Mononuclear cell (primary cell): ENCODE results near the gene SERP1. TPM values are rescaled to one million over a fixed set of nuclear protein-coding genes. Genes with fewer than 3 reads are reported as not detected.
"Not testable (repeated sequence)": the region's sequence is repeated elsewhere in the genome, so short reads cannot be mapped to it uniquely, and the experiment has no call there.

Experiments used
- H3K27me3 ChIP-seq: 2 replicates; pipeline ENCODE4 v1.6.0; 2011; ENCODE audit warnings: low read length, control low read depth; ENCODE audit not compliant: insufficient read depth
- H3K4me1 ChIP-seq: 2 replicates; pipeline ENCODE4 v1.5.1; 2011; ENCODE audit warnings: mild to moderate bottlenecking, low read length, control low read depth; ENCODE audit not compliant: insufficient read depth
- H3K4me3 ChIP-seq: 2 replicates; pipeline ENCODE4 v1.5.1; 2011; ENCODE audit warnings: mild to moderate bottlenecking, low read length, moderate library complexity
- H3K9me3 ChIP-seq: 2 replicates; pipeline ENCODE4 v1.5.1; 2011; ENCODE audit warnings: low read depth, mild to moderate bottlenecking, control low read depth, low read length
- total RNA-seq: library from RNA; depleted of rRNA; stranded (reverse); fragments of >200 nt; gene quantifications from one replicate; pipeline ENCODE4 v1.2.3, GENCODE V29; 2012

SERP1 gene
- total RNA-seq, 1 donor: 261 TPM

- Histone ChIP-seq H3K9me3 (no peaks in the 10 kb centered on the region), H3K4me1 (no peaks in the 10 kb centered on the region), H3K27me3 (no peaks in the 10 kb centered on the region), H3K4me3 (no peak overlapping the region)
Measured at GRCh38 chr3:150519026-150519425, 27.3 kb downstream of the SERP1 start.

DNA sequence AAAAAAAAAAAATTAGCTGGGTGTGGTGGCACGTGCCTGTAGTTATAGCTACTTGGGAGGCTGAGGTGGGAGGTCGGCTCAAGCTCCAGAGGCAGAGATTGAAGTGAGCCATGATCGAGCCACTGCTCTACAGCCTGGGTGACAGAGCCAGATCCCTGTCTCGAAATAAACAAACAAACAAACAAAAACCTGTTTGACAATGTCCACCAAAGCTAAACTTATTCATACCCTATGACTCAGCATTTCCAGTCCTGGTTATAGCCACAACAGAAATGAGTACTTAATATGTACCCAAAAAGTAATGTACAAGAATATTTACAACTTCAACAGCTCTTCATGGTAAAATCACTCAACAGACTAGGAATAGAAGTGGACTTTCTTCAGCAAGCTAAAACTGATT, 31.1 kb downstream of the SERP1 start:
- Histone ChIP-seq H3K4me3 (no peak overlapping the region), H3K27me3 (no peaks in the 10 kb centered on the region), H3K4me1 (no peaks in the 10 kb centered on the region), H3K9me3 (no peaks in the 10 kb centered on the region)

GRCh38 chr3:150511122-150511821, 35.0 kb downstream of the SERP1 start:
- Histone ChIP-seq H3K9me3 (no peaks in the 10 kb centered on the region), H3K4me3 (no peak overlapping the region), H3K4me1 (no peaks in the 10 kb centered on the region), H3K27me3 (no peaks in the 10 kb centered on the region)

- Histone ChIP-seq H3K27me3 (no peaks in the 10 kb centered on the region), H3K9me3 (no peaks in the 10 kb centered on the region), H3K4me1 (no peaks in the 10 kb centered on the region), H3K4me3 (no peak overlapping the region)
Measured at GRCh38 chr3:150509780-150510179, 36.5 kb downstream of the SERP1 start.

DNA sequence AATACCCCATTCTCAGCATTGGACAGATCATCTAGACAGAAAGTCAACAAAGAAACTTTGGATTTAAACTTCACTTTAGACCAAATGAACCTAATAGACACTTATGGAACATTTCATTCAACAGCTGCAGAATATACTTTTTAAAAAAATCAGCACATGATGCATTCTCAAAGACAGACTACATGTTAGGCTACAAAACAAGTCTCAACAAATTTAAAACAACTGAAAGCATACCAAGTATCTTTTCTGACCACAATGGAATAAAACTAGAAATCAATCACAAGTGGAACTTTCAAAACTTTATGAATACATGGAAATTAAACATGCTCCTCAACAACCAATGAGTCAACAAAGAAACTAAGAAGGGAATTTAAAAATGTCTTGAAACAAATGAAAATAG, 37.9 kb downstream of the SERP1 start:
- no peaks in the 10 kb centered on the region for H3K9me3 ChIP-seq
- no peak overlapping the region for H3K4me3 ChIP-seq
- no peaks in the 10 kb centered on the region for H3K4me1 ChIP-seq
- H3K27me3 ChIP-seq: no peaks in the 10 kb centered on the region

DNA sequence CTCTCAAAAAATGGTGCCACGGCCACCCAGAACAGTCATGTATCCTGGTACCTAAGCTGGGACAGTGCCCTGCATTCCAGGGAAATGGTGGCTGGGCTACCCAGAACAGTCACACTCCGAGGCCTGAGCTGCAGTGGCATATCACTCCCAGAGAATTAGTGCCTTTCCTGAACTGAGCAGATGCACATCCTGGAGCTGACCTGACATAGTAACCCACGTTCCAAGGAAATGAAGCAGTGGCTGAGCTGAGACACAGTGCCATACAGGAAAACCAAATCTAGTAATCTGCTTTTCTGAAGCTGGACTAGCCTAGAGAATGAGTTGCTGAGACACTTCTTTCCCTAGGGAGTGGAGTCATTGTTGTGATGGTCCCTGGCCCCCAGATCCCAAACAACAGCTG, 41.8 kb downstream of the SERP1 start:
- Histone ChIP-seq H3K27me3 (no peaks in the 10 kb centered on the region), H3K4me1 (no peaks in the 10 kb centered on the region), H3K9me3 (no peaks in the 10 kb centered on the region), H3K4me3 (no peak overlapping the region)

- Histone ChIP-seq H3K27me3 (no peaks in the 10 kb centered on the region), H3K9me3 (no peaks in the 10 kb centered on the region)
Measured at GRCh38 chr3:150503402-150504099, 42.7 kb downstream of the SERP1 start.

GRCh38 chr3:150500960-150501359, 45.3 kb downstream of the SERP1 start:
- H3K4me1 ChIP-seq, H3K4me3 ChIP-seq, H3K27me3 ChIP-seq, H3K9me3 ChIP-seq: not testable (repeated sequence)

More at GRCh38 chr3:150503402-150504099, 42.7 kb downstream of the SERP1 start:
- H3K4me1 ChIP-seq: no peaks in the 10 kb centered on the region
- no peak overlapping the region for H3K4me3 ChIP-seq

- no peak overlapping the region for H3K4me3 ChIP-seq
- H3K27me3 ChIP-seq: no peaks in the 10 kb centered on the region
- H3K9me3 ChIP-seq: no peaks in the 10 kb centered on the region
- H3K4me1 ChIP-seq: peaks cover 5% of the 10 kb centered on the region
Measured at GRCh38 chr3:150497956-150498355, 48.3 kb downstream of the SERP1 start.

- Histone ChIP-seq H3K27me3 (no peaks in the 10 kb centered on the region), H3K4me3 (no peak overlapping the region), H3K9me3 (no peaks in the 10 kb centered on the region), H3K4me1 (peaks cover 5% of the 10 kb centered on the region)
Measured at GRCh38 chr3:150495563-150496168, 50.6 kb downstream of the SERP1 start.

DNA sequence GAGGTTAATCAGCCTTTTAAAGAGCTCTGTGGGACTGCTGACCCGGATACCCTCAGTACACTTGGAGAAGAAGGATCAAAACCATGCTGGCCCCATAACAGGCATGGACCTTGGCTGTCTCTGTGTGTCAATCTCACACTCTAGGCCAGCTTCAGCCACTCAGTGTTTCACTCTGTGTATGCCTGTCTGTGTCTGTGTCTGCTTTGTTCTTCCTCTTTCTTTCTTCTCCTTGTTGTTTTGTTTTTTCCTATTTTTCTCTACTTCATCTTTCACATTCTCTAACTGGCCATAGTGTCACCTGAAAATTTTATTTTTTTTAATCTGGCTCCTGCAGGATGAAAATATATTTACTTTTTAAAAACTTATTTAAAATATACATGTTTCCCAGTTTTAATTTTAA, 51.1 kb downstream of the SERP1 start:
- Histone ChIP-seq H3K9me3 (no peaks in the 10 kb centered on the region), H3K4me3 (no peak overlapping the region), H3K4me1 (peaks cover 5% of the 10 kb centered on the region), H3K27me3 (no peaks in the 10 kb centered on the region)

DNA sequence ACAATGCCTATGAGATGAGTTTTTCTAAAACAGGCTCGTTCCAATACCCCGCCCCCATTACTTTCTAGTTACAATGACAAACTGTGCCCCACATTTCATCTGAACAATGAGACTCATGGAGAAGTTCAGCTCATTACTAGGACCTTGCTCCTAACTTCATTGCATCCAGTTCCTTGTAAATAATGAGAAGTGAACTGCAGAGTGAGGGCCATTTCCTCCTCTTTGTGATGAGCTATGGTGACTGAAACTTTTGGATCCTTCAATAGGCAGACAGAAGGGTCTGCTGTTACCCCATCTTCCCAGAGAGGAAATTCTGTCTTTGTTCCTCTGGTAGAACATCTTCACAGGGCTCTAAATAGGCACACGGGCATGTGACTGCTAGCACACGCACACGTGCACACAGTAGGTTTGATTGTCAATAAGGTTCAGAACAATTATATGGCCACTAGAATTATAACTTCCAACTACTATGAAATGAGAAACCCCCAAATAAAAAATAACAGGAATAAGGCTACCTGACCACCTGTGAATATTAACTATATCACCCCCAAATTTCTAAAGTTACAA, 51.8 kb downstream of the SERP1 start:
- no peak overlapping the region for H3K4me3 ChIP-seq
- H3K4me1 ChIP-seq: peaks cover 5% of the 10 kb centered on the region
- H3K27me3 ChIP-seq: no peaks in the 10 kb centered on the region
- H3K9me3 ChIP-seq: no peaks in the 10 kb centered on the region

Other genes starting within 250 kb of the SERP1 start
- gene TSC22D2, start 138.2 kb downstream of the SERP1 start, total RNA-seq: 44.6 TPM
- 246 TPM for gene EIF2A, start 291 bp upstream of the SERP1 start, total RNA-seq
- 268 TPM for gene SELENOT, start 56.8 kb upstream of the SERP1 start, total RNA-seq
- gene ERICH6, start 157.4 kb upstream of the SERP1 start, total RNA-seq: 0.21 TPM
- gene SIAH2, start 216.7 kb upstream of the SERP1 start, total RNA-seq: 44.0 TPM